ENCODE measurements around the gene ALG2. TPM values are rescaled to one million over a fixed set of nuclear protein-coding genes. Genes with fewer than 3 reads are reported as not detected.

Gene ALG2
- total and polyA plus RNA-seq, 10 donors = 15.4 to 39.5 (median 26.0) TPM

- H3K27ac ChIP-seq = no peak overlapping the region
- H3K4me1 ChIP-seq = peaks cover 10 to 40% (median 24%) of the 10 kb centered on the region in 6 donors
- no peaks in the 10 kb centered on the region for H3K36me3 ChIP-seq
- no peaks in the 10 kb centered on the region for H3K27me3 ChIP-seq (replicated peaks in 1 of 7)
- no peaks in the 10 kb centered on the region for H3K9me3 ChIP-seq
- no peak overlapping the region for H3K4me3 ChIP-seq
- intact Hi-C loops (cut with DNase I; ENCODE audit: low total_unique reads) = no loop called here
- TF ChIP-seq POLR2A (IDR thresholded peaks at IDR 0.05) (no peak), CTCF (IDR thresholded peaks at IDR 0.05 in 8 of 11, conservative IDR thresholded peaks at IDR 0.05 in 3 of 11) (no peak), POLR2AphosphoS5 (IDR thresholded peaks at IDR 0.05) (no peak)
- no peak for DNase-seq
- WGBS, 5 donors = 72 to 81% (median 77%) methylated on average over 4 of the region's 4 CpGs
Observed at GRCh38 chr9:99187311-99187710, 34.4 kb downstream of the ALG2 start.

- intact Hi-C loops (cut with DNase I; ENCODE audit: low total_unique reads) = no loop called here
- Histone ChIP-seq H3K27me3 (replicated peaks in 1 of 7) (no peaks in the 10 kb centered on the region), H3K27ac (no peak overlapping the region), H3K4me1 (peaks cover 10 to 54% (median 33%) of the 10 kb centered on the region in 6 donors), H3K36me3 (no peaks in the 10 kb centered on the region), H3K4me3 (no peak overlapping the region), H3K9me3 (no peaks in the 10 kb centered on the region)
- no peak for DNase-seq
- TF ChIP-seq POLR2A (IDR thresholded peaks at IDR 0.05) (no peak), POLR2AphosphoS5 (IDR thresholded peaks at IDR 0.05) (no peak), CTCF (IDR thresholded peaks at IDR 0.05 in 8 of 11, conservative IDR thresholded peaks at IDR 0.05 in 3 of 11) (no peak)
- WGBS, 5 donors = 93 to 99% (median 96%) methylated on average over 3 to 5 of the region's 5 CpGs
Observed at GRCh38 chr9:99185934-99186333, 35.8 kb downstream of the ALG2 start.

GRCh38 chr9:99185348-99185632, 36.5 kb downstream of the ALG2 start:
- intact Hi-C loops (cut with DNase I; ENCODE audit: low total_unique reads) = no loop called here
- WGBS, 5 donors = 81 to 92% (median 84%) methylated on average over 4 to 5 of the region's 5 CpGs
- H3K4me3 ChIP-seq = peak overlapping the region in 1 of 8 donors; percentile 61
- H3K36me3 ChIP-seq = no peaks in the 10 kb centered on the region
- H3K27me3 ChIP-seq (replicated peaks in 1 of 7) = no peaks in the 10 kb centered on the region
- no peak for TF ChIP-seq CTCF (IDR thresholded peaks at IDR 0.05 in 8 of 11, conservative IDR thresholded peaks at IDR 0.05 in 3 of 11)
- TF ChIP-seq POLR2A (IDR thresholded peaks at IDR 0.05) = no peak
- TF ChIP-seq POLR2AphosphoS5 (IDR thresholded peaks at IDR 0.05) = no peak
- H3K9me3 ChIP-seq = no peaks in the 10 kb centered on the region
- peaks cover 10 to 59% (median 33%) of the 10 kb centered on the region in 6 donors for H3K4me1 ChIP-seq
- peak overlapping the region in 1 of 8 donors; percentile 27 for H3K27ac ChIP-seq
- no peak for DNase-seq

GRCh38 chr9:99184475-99185347, 37.0 kb downstream of the ALG2 start:
- intact Hi-C loops (cut with DNase I; ENCODE audit: low total_unique reads) = no loop called here
- WGBS, 5 donors = 26 to 40% (median 36%) methylated on average over 28 to 29 of the region's 29 CpGs
- H3K27ac ChIP-seq = peak overlapping the region in 5 of 8 donors; percentile 14 to 54 (median 27)
- peak overlapping the region in 6 of 8 donors; percentile 8 to 61 (median 21) for H3K4me3 ChIP-seq
- H3K27me3 ChIP-seq (replicated peaks in 1 of 7) = no peaks in the 10 kb centered on the region
- no peaks in the 10 kb centered on the region for H3K9me3 ChIP-seq
- peaks cover 10 to 60% (median 33%) of the 10 kb centered on the region in 6 donors for H3K4me1 ChIP-seq
- TF ChIP-seq POLR2A (IDR thresholded peaks at IDR 0.05) = no peak
- peak; percentile 77 to 96 (median 93) for TF ChIP-seq CTCF (IDR thresholded peaks at IDR 0.05 in 8 of 11, conservative IDR thresholded peaks at IDR 0.05 in 3 of 11)
- peak; percentile 32 to 61 (median 39) for TF ChIP-seq POLR2AphosphoS5 (IDR thresholded peaks at IDR 0.05)
- peak; percentile 90 for DNase-seq
- H3K36me3 ChIP-seq = no peaks in the 10 kb centered on the region

Measured in spleen (tissue), 11 donors.